Colonic mucosa (tissue), 4 donors: ENCODE data around the gene TSPAN31. TPM values are rescaled to one million over a fixed set of nuclear protein-coding genes. Genes with fewer than 3 reads are reported as not detected.

Source experiments
- DNase-seq: peaks from one replicate; pipeline ENCODE4 v3.0.0-alpha.2; 2020
- H3K27ac ChIP-seq: fragments of 200-600 bp; one replicate; pipeline ENCODE4 v1.8.0; 2021
- H3K27me3 ChIP-seq: fragments of 200-600 bp; one replicate; pipeline ENCODE4 v1.8.0; 2021
- H3K36me3 ChIP-seq: fragments of 200-600 bp; one replicate; pipeline ENCODE4 v1.8.0; 2021
- H3K4me1 ChIP-seq: fragments of 200-600 bp; one replicate; pipeline ENCODE4 v1.8.0; 2021; ENCODE audit warnings: mild to moderate bottlenecking
- H3K4me3 ChIP-seq: fragments of 200-600 bp; one replicate; pipeline ENCODE4 v1.8.0; 2021
- H3K9ac ChIP-seq, 2 donors: one replicate each; pipeline ENCODE4 v1.7.0; 2013; ENCODE audit warnings: control low read depth in 2 of 2, low read depth in 2 of 2, low read length in 2 of 2
- H3K9me3 ChIP-seq: fragments of 200-600 bp; one replicate; pipeline ENCODE4 v1.8.0; 2021
- CTCF ChIP-seq: fragments of 200-600 bp; IDR thresholded peaks from one replicate; pipeline ENCODE4 v1.8.0; 2022; ENCODE audit warnings: antibody characterized with exemption, mild to moderate bottlenecking
- intact Hi-C: fragments of 100-400 bp; cut with DNase I; formaldehyde crosslinking; loops from one replicate; pipeline ENCODE4 v1.14.1; 2022
- microRNA-seq: library from miRNA; unstranded; fragments of <30 nt; microRNA quantifications from one replicate; pipeline ENCODE4, GENCODE V29; 2019
- total RNA-seq, 2 donors: library from RNA; stranded (reverse); fragmentation: NEBNext Ultra II Directional in 1 of 2; extraction: Animal tissue kit (Norgen Biotek cat#: 25700) in 1 of 2; gene quantifications; one replicate each; pipeline ENCODE4 v1.2.1, GENCODE V29; 2021
- donor health status: healthy.
- donor health status: DM: no; HTN: no; CAD: no.
- donor health status: DM: no; HTN: no; CAD: no.

Gene TSPAN31
- total RNA-seq, 2 donors from 2014 or later = 19.3 to 32.3 TPM

- DNase-seq = no peak
- Histone ChIP-seq H3K27me3 (no peaks in the 10 kb centered on the region), H3K4me3 (no peak overlapping the region), H3K9me3 (no peaks in the 10 kb centered on the region), H3K9ac (no peak overlapping the region), H3K36me3 (peaks cover 1% of the 10 kb centered on the region), H3K4me1 (no peaks in the 10 kb centered on the region), H3K27ac (no peak overlapping the region)
- no peak for TF ChIP-seq CTCF
- intact Hi-C loops = no loop called here
Measured at GRCh38 chr12:57796996-57797395, 52.2 kb downstream of the TSPAN31 start.

GRCh38 chr12:57797933-57798332, 53.1 kb downstream of the TSPAN31 start:
- Histone ChIP-seq H3K27me3 (no peaks in the 10 kb centered on the region), H3K36me3 (peaks cover 7% of the 10 kb centered on the region), H3K27ac (no peak overlapping the region), H3K9ac (no peak overlapping the region), H3K4me1 (no peaks in the 10 kb centered on the region), H3K4me3 (no peak overlapping the region), H3K9me3 (no peaks in the 10 kb centered on the region)
- no peak for TF ChIP-seq CTCF
- no peak for DNase-seq
- intact Hi-C loops = no loop called here

Small RNA genes within 50 kb of the gene (microRNA-seq; reads per million reads assigned to microRNA genes)
- gene MIR6759 = not detected

Other genes with a start within 250 kb of the TSPAN31 start
- 10 to 100 TPM; 17.5 to 22.8 TPM for gene DDIT3, start 224.5 kb upstream of the TSPAN31 start, total RNA-seq
- gene MBD6, start 222.2 kb upstream of the TSPAN31 start, total RNA-seq = 100 to 1,000 TPM in 1 of 2 donors, 10 to 100 TPM in 1; 95.4 to 133 TPM
- 100 to 1,000 TPM; 131 to 139 TPM for gene DCTN2, start 197.8 kb upstream of the TSPAN31 start, total RNA-seq
- gene KIF5A, start 195.0 kb upstream of the TSPAN31 start, total RNA-seq = 1 to 10 TPM in 1 of 2 donors, under 1 TPM in 1; 0.67 to 2.1 TPM
- 10 to 100 TPM; 43.6 to 60.2 TPM for gene PIP4K2C, start 153.8 kb upstream of the TSPAN31 start, total RNA-seq
- 1 to 10 TPM; 3.4 to 7.4 TPM for gene DTX3, start 140.2 kb upstream of the TSPAN31 start, total RNA-seq
- gene ARHGEF25, start 133.6 kb upstream of the TSPAN31 start, total RNA-seq = 10 to 100 TPM in 1 of 2 donors, 1 to 10 TPM in 1; 2.4 to 12.8 TPM
- gene B4GALNT1, start 111.8 kb upstream of the TSPAN31 start, total RNA-seq = under 1 TPM; 0.32 to 0.88 TPM
- gene OS9, start 50.9 kb upstream of the TSPAN31 start, total RNA-seq = 100 to 1,000 TPM; 219 to 284 TPM
- gene AGAP2, start 6.3 kb upstream of the TSPAN31 start, total RNA-seq = 1 to 10 TPM in 1 of 2 donors, under 1 TPM in 1; 0.86 to 1.0 TPM
- 100 to 1,000 TPM in 1 of 2 donors, 10 to 100 TPM in 1; 45.7 to 121 TPM for gene CDK4, start 7.3 kb downstream of the TSPAN31 start, total RNA-seq
- gene MARCHF9, start 10.1 kb downstream of the TSPAN31 start, total RNA-seq = 10 to 100 TPM; 10.6 to 14.3 TPM
- gene CYP27B1, start 22.0 kb downstream of the TSPAN31 start, total RNA-seq = 1 to 10 TPM in 1 of 2 donors, under 1 TPM in 1; 0.80 to 1.6 TPM
- gene METTL1, start 27.1 kb downstream of the TSPAN31 start, total RNA-seq = 10 to 100 TPM in 1 of 2 donors, 1 to 10 TPM in 1; 7.1 to 18.9 TPM
- 1 to 10 TPM; 3.4 to 4.8 TPM for gene EEF1AKMT3, start 27.6 kb downstream of the TSPAN31 start, total RNA-seq
- gene TSFM, start 37.7 kb downstream of the TSPAN31 start, total RNA-seq = 10 to 100 TPM; 35.6 to 68.9 TPM
- 1 to 10 TPM; 5.1 to 8.1 TPM for gene AVIL, start 73.7 kb downstream of the TSPAN31 start, total RNA-seq
- gene CTDSP2, start 101.7 kb downstream of the TSPAN31 start, total RNA-seq = 100 to 1,000 TPM; 131 to 200 TPM
- gene ATP23, start 196.5 kb downstream of the TSPAN31 start, total RNA-seq = 10 to 100 TPM; 13.1 to 14.9 TPM